Glutamatergic neuron (in vitro differentiated cells): ENCODE measurements around the gene ANKMY1. TPM values are rescaled to one million over a fixed set of nuclear protein-coding genes. Genes with fewer than 3 reads are reported as not detected.

Experiments
- DNase-seq: peaks from one replicate; pipeline ENCODE4 v3.0.0; 2022
- H3K27ac Mint-ChIP-seq: one replicate; pipeline ENCODE4 v1.8.0; 2020; ENCODE audit warnings: mild to moderate bottlenecking, mixed read lengths, inconsistent platforms; ENCODE audit not compliant: unreplicated experiment
- H3K27me3 Mint-ChIP-seq: one replicate; pipeline ENCODE4 v1.8.0; 2020; ENCODE audit warnings: mild to moderate bottlenecking, moderate library complexity, mixed read lengths, inconsistent platforms; ENCODE audit not compliant: unreplicated experiment
- H3K36me3 Mint-ChIP-seq: one replicate; pipeline ENCODE4 v1.8.0; 2020; ENCODE audit warnings: mild to moderate bottlenecking, mixed read lengths, inconsistent platforms; ENCODE audit not compliant: unreplicated experiment
- H3K4me1 Mint-ChIP-seq: one replicate; pipeline ENCODE4 v1.8.0; 2020; ENCODE audit warnings: mild to moderate bottlenecking, low read depth, mixed read lengths, inconsistent platforms; ENCODE audit not compliant: unreplicated experiment
- H3K4me3 Mint-ChIP-seq: one replicate; pipeline ENCODE4 v1.8.0; 2020; ENCODE audit warnings: mild to moderate bottlenecking, mixed read lengths, inconsistent platforms; ENCODE audit not compliant: unreplicated experiment
- H3K9me3 Mint-ChIP-seq: one replicate; pipeline ENCODE4 v1.8.0; 2020; ENCODE audit warnings: mild to moderate bottlenecking, moderate library complexity, mixed read lengths, inconsistent platforms; ENCODE audit not compliant: unreplicated experiment
- CTCF ChIP-seq: fragments of 200-600 bp; sonication (generic); IDR thresholded peaks from one replicate; pipeline ENCODE4 v1.5.0; 2021; ENCODE audit not compliant: partially characterized antibody, unreplicated experiment
- total RNA-seq: library from RNA; stranded (reverse); fragmentation: NEBNext Ultra II Directional; extraction: Animal tissue kit (Norgen Biotek cat#: 25700); gene quantifications from one replicate; pipeline ENCODE4 v1.2.1, GENCODE V29; 2021; ENCODE audit not compliant: unreplicated experiment

The ANKMY1 gene
- total RNA-seq, 1 donor from 2014 or later = 9.0 TPM

GRCh38 chr2:240520130-240520973 is 37.4 kb downstream of the ANKMY1 start:
- Mint-ChIP-seq H3K4me1 (peaks cover 5% of the 10 kb centered on the region), H3K4me3 (peak overlapping the region; percentile 9), H3K9me3 (peaks cover 16% of the 10 kb centered on the region), H3K27ac (no peak overlapping the region), H3K27me3 (peaks cover 8% of the 10 kb centered on the region), H3K36me3 (peaks cover 42% of the 10 kb centered on the region)
- TF ChIP-seq CTCF = no peak
- DNase-seq = no peak

- peaks cover 34% of the 10 kb centered on the region for H3K36me3 Mint-ChIP-seq
- peaks cover 12% of the 10 kb centered on the region for H3K9me3 Mint-ChIP-seq
- no peak overlapping the region for H3K27ac Mint-ChIP-seq
- no peak overlapping the region for H3K4me3 Mint-ChIP-seq
- H3K4me1 Mint-ChIP-seq = peaks cover 5% of the 10 kb centered on the region
- H3K27me3 Mint-ChIP-seq = peaks cover 8% of the 10 kb centered on the region
- no peak for DNase-seq
- no peak for TF ChIP-seq CTCF
These were observed 38.2 kb downstream of the ANKMY1 start for GRCh38 chr2:240519396-240520129.

- TF ChIP-seq CTCF = no peak
- Mint-ChIP-seq H3K4me1 (peaks cover 5% of the 10 kb centered on the region), H3K4me3 (no peak overlapping the region), H3K27me3 (peaks cover 8% of the 10 kb centered on the region), H3K36me3 (peaks cover 28% of the 10 kb centered on the region), H3K27ac (no peak overlapping the region), H3K9me3 (peaks cover 10% of the 10 kb centered on the region)
- DNase-seq = no peak
These were observed 38.8 kb downstream of the ANKMY1 start for GRCh38 chr2:240518981-240519380.

- Mint-ChIP-seq H3K4me1 (peaks cover 5% of the 10 kb centered on the region), H3K9me3 (peaks cover 7% of the 10 kb centered on the region), H3K27ac (no peak overlapping the region), H3K27me3 (peaks cover 8% of the 10 kb centered on the region), H3K36me3 (peaks cover 19% of the 10 kb centered on the region), H3K4me3 (no peak overlapping the region)
- no peak for TF ChIP-seq CTCF
- no peak for DNase-seq
These were observed 40.4 kb downstream of the ANKMY1 start for GRCh38 chr2:240517342-240517741.

GRCh38 chr2:240514631-240515030 is 43.2 kb downstream of the ANKMY1 start:
- Mint-ChIP-seq H3K9me3 (peaks cover 1% of the 10 kb centered on the region), H3K4me1 (peaks cover 2% of the 10 kb centered on the region), H3K4me3 (no peak overlapping the region), H3K36me3 (peaks cover 13% of the 10 kb centered on the region), H3K27ac (no peak overlapping the region), H3K27me3 (peaks cover 14% of the 10 kb centered on the region)
- no peak for TF ChIP-seq CTCF
- DNase-seq = no peak
